ENCODE results near the gene SLC8A1.

Gene SLC8A1

GRCh38 chr2:40386177-40386576, 65.7 kb downstream of the SLC8A1 start:
- DNase-seq (ENCODE audit: low read depth in 2 of 2) = no peak

GRCh38 chr2:40384714-40385113, 67.2 kb downstream of the SLC8A1 start:
- DNase-seq (ENCODE audit: low read depth in 2 of 2) = no peak

GRCh38 chr2:40384233-40384632, 67.7 kb downstream of the SLC8A1 start:
- no peak for DNase-seq (ENCODE audit: low read depth in 2 of 2)

DNA sequence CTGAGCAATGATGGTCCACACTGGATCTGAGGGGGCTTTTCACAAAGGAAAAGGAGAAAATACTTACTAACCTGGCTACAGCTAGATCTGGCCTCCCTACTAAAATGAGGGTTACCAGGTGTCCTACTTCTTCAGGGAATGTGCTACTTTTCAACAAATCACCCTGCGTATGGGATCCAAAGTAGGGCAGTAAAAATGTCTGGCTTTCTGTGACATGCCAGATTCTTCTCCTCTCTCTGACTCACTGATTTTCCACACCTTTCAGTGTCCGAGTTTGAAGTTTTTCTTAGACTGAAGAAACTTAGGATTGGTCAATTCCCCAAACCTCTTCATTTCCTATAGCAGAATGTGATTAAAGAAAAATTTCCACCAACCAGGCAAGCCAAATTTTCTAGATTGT, 71.2 kb downstream of the SLC8A1 start:
- DNase-seq (ENCODE audit: low read depth in 2 of 2) = no peak

GRCh38 chr2:40380041-40380440, 71.8 kb downstream of the SLC8A1 start:
- no peak for DNase-seq (ENCODE audit: low read depth in 2 of 2)

GRCh38 chr2:40374543-40375240, 77.2 kb downstream of the SLC8A1 start:
- DNase-seq (ENCODE audit: low read depth in 2 of 2) = no peak

- no peak for DNase-seq (ENCODE audit: low read depth in 2 of 2)
Observed at GRCh38 chr2:40373111-40373510, 78.8 kb downstream of the SLC8A1 start.

GRCh38 chr2:40372283-40372985, 79.5 kb downstream of the SLC8A1 start:
- DNase-seq (ENCODE audit: low read depth in 2 of 2) = no peak

GRCh38 chr2:40371525-40372282, 80.2 kb downstream of the SLC8A1 start:
- DNase-seq (ENCODE audit: low read depth in 2 of 2) = no peak

DNA sequence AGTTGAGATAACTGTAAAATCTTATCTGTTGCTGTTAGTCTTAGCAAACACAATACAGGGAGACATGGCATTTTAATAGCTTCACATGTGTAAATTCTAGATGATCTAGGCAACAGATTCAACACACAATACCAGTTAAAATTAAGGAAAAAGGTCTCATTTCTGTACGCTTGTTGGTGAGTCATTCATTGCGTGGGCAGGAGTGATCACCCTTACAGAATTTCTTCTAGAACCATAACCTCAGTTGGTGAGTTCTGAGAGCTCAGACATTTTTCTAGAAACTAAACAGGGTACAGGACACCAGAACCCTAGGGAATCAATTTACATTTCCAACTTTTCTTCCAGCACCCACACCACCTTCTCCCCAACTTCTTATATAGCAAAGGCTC, 81.9 kb downstream of the SLC8A1 start:
- DNase-seq (ENCODE audit: low read depth in 2 of 2) = no peak

DNA sequence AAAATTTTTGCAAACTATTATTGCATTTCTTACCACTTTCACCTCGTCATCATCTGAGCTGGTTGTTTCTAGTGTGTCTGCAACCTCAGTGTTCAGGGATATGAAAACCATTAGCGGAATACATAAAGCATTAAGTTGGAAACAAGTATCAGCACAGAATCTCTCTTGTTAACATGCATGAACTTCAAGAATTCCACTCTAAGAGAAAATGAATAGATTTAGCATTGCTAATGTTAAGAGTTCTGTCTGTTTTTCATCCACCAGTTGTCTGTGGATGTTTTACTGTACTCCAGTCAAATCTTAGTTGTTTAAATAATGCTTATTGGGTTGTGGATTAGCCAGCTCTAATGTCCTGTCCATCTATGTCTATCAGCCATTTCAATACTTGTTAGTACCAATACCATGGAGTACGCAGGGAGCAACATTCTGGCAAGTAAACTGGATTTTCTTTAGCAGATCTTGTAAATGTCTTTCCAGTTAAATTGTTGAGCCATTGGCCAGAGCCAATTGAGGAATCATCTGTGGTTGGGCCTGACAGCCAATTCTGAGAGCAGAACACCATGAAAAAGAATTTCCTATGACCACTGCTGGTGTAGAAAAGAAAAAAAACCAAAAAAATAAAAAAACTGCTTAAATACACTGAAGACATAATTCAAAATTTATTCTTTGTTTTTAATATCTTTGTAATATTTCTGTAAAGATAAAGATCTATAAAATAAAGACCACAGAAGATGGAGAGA, 82.5 kb downstream of the SLC8A1 start:
- DNase-seq (ENCODE audit: low read depth in 2 of 2) = no peak

GRCh38 chr2:40367652-40368051, 84.2 kb downstream of the SLC8A1 start:
- no peak for DNase-seq (ENCODE audit: low read depth in 2 of 2)

DNA sequence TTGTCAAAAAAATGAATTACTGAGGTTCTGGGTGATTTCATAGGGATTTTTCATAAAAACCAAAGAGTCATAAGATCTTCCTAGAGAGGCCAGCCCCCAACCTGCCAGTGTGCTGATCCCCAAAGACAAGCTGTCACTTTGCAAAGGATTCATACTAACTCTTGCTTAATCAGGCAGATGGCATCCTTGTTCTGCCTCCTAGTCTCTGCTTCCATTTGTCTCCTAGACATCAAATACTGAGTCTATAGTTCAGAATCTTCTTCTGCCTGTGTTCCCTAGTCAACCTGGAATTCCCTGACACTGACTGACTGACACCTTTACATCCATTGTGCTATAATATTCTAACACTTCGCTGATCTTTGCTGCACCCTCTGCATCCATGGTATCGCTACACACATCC, 84.9 kb downstream of the SLC8A1 start:
- DNase-seq (ENCODE audit: low read depth in 2 of 2) = no peak

- DNase-seq (ENCODE audit: low read depth in 2 of 2) = no peak
Observed at GRCh38 chr2:40364151-40364874, 87.6 kb downstream of the SLC8A1 start.

- DNase-seq (ENCODE audit: low read depth in 2 of 2) = no peak
Observed at GRCh38 chr2:40363631-40364030, 88.3 kb downstream of the SLC8A1 start.

GRCh38 chr2:40363231-40363630, 88.7 kb downstream of the SLC8A1 start:
- DNase-seq (ENCODE audit: low read depth in 2 of 2) = no peak

- DNase-seq (ENCODE audit: low read depth in 2 of 2) = no peak
Observed at GRCh38 chr2:40361478-40361877, 90.4 kb downstream of the SLC8A1 start.

DNA sequence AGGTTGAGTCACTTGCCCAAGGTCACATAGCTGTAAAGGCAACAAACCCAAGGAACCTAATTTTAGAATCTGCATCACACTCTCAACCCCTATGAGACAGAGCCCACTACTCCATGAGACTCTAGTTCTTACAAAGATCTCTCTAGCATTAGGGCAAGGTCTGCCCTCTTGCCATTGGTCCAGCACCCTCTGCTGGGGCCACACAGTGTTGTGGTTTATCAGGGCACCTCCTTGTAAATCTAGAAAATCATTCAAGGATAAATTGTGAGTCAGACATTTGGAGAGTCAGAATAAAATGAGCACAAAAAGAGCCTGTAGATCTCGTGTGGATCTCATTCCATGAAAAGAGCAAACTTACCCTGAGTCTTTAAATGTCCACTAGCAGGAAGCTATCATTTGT, 91.2 kb downstream of the SLC8A1 start:
- DNase-seq (ENCODE audit: low read depth in 2 of 2) = no peak

- DNase-seq (ENCODE audit: low read depth in 2 of 2) = no peak
Observed at GRCh38 chr2:40359811-40360210, 92.1 kb downstream of the SLC8A1 start.

DNA sequence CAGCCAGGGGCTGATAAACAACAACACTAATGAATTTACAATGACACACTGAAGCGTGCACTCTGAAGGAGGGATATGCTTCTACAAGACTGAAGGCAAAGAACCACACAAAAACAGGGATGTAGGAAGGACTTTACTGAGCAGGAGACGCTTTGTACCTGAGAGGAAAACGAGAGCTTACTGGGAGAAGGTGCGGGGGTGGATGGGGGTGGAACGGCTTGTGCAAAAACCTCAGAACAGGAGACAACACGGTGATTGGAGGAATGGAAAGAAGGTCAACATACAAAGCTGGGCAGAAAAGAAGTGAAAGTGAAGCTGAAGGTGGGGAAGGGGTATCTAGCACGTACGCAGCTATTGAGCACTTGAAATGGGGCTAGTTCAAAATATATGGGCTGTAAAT, 93.1 kb downstream of the SLC8A1 start:
- no peak for DNase-seq (ENCODE audit: low read depth in 2 of 2)

DNA sequence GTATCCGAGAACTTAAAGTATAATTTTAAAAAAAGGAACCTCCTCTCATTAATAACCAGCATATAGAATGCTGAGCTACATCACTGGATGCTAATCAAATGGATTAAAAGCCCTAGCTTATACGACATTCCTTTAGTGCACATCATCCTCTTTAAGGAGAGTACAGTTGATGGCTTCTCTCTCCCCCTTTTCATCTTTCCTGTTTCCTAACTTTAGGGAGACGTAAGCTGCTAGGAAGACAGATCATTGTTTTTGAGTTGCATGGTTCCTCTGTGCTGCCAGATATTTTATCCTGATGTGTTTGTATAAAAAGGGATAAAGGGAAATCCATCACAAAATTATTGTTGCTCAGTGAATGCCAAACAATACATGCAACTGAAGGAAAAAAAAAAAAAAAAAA, 94.2 kb downstream of the SLC8A1 start:
- no peak for DNase-seq (ENCODE audit: low read depth in 2 of 2)

GRCh38 chr2:40355451-40355850, 96.4 kb downstream of the SLC8A1 start:
- no peak for DNase-seq (ENCODE audit: low read depth in 2 of 2)

Data from stimulated activated CD4-positive, alpha-beta T cell treated with anti-CD3 and anti-CD28 coated beads, Interleukin-15, amount 100 ng/mL, for 48 hours (primary cell).